Erythroblast (primary cell): Measurements from ENCODE around the gene SLC6A7.
"Not testable (repeated sequence)": the region's sequence is repeated elsewhere in the genome, so short reads cannot be mapped to it uniquely, and the experiment has no call there.

ENCODE experiments used
- DNase-seq, 2 experiments: peaks; one replicate each; lab custom pipeline; 2025; lab: John Stamatoyannopoulos, UW
- GATA1 ChIP-seq: IDR thresholded peaks from 2 replicates; pipeline ENCODE4 v1.6.1; 2011; ENCODE audit warnings: low read depth, mild to moderate bottlenecking, control low read depth, low read length, moderate library complexity
- POLR2A ChIP-seq: IDR thresholded peaks from 2 replicates; pipeline ENCODE4 v1.6.1; 2011; ENCODE audit warnings: mild to moderate bottlenecking, low read length

SLC6A7 gene

DNA sequence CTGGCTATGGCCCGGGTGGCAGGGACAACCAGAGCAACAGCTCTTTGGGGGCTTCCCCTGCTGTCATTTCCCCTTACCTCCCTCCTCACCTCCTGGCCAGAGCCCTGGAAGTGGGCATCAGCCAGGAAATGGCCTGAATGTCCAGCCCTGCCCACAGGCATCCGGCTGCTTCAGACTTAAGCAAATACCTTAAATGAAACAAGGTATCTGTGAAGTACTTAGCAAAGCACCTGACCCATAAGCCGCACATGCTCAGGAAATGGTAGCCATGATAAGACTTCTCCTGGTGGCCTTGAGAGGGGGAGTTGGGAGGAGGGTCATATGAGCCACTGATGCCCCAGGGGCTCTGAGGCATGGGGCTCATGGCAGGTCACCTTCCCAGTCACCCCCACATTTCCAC is 55.9 kb downstream of the SLC6A7 start:
- TF ChIP-seq POLR2A (no peak), GATA1 (no peak)
- DNase-seq = no peak

GRCh38 chr5:150246429-150246828 is 56.6 kb downstream of the SLC6A7 start:
- no peak for TF ChIP-seq GATA1
- no peak for TF ChIP-seq POLR2A
- DNase-seq = no peak

GRCh38 chr5:150246835-150247234 is 57.0 kb downstream of the SLC6A7 start:
- DNase-seq = no peak
- no peak for TF ChIP-seq POLR2A
- TF ChIP-seq GATA1 = no peak

- no peak for DNase-seq
- TF ChIP-seq GATA1 (no peak), POLR2A (no peak)
Measured at GRCh38 chr5:150247726-150248125, 57.9 kb downstream of the SLC6A7 start.

DNA sequence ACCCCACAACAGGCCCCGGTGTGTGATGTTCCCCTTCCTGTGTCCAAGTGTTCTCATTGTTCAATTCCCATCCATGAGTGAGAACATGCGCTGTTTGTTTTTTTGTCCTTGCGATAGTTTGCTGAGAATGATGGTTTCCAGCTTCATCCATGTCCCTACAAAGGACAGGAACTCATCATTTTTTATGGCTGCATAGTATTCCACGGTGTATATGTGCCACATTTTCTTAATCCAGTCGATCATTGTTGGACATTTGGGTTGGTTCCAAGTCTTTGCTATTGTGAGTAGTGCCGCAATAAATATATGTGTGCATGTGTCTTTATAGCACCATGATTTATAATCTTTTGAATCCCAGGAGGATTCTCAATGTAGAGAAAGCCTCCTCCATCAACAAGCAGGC is 58.6 kb downstream of the SLC6A7 start:
- not testable (repeated sequence) for DNase-seq

DNA sequence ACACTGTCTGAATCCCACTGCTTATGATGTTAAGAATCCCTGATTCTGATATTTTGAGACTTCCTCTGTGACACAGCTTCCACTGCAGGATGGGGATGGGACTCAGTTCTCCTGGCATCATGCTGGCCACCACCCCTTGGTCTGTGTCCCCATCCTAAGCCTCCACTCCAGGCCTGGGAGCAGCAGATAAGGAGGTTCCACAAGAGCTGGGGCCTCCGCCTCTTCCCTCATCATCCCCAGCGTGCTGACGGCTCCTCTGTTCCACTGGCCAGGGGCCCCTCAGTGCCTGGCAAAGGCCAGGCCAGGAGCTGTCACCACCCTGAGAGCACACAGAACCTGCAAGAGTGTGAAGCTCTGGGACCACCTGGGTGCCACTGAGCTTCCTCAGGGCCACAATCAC is 59.1 kb downstream of the SLC6A7 start:
- peak in 1 of 2 experiments; percentile 18 for DNase-seq
- TF ChIP-seq POLR2A (no peak), GATA1 (no peak)

DNA sequence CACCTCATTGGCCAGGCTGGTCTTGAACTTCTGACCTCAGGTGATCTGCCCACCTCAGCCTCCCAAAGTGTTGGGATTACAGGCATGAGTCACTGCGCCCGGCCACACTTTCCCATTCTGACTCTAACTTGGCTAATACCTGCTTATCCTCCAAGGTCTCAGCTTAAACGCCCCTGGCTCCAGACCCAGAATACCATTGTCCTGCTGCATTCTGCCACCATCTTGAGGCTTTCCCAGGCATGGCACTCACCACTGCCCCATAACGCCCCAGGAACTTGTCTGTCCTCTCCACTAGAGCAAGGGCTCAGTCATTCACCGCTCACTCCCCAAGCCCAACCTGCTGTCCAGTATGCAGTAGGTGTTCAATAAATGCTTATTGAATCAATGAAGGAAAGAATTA is 59.9 kb downstream of the SLC6A7 start:
- TF ChIP-seq POLR2A = no peak
- no peak for DNase-seq

GRCh38 chr5:150251504-150251903 is 61.6 kb downstream of the SLC6A7 start:
- no peak for DNase-seq
- TF ChIP-seq GATA1 (no peak), POLR2A (no peak)

DNA sequence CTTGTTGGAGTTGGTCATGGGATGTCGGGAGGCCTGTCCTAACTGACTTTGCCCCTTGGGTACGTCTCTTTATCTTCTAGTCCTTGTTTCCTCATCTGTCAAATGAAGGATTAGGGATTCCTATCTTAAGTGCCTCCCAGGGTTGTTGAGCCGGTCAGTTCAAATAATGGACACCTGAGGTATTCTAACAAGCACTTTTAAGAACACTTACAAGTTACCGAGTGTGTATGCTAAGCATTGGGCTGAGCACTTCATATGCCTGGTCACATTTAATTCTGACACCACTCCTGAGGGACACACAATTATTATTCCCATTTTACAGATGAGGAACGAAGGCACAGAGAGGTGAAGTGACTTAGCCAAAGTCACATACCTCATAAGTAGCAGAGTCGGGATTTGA is 62.6 kb downstream of the SLC6A7 start:
- TF ChIP-seq POLR2A = no peak
- TF ChIP-seq GATA1 = no peak
- no peak for DNase-seq

DNA sequence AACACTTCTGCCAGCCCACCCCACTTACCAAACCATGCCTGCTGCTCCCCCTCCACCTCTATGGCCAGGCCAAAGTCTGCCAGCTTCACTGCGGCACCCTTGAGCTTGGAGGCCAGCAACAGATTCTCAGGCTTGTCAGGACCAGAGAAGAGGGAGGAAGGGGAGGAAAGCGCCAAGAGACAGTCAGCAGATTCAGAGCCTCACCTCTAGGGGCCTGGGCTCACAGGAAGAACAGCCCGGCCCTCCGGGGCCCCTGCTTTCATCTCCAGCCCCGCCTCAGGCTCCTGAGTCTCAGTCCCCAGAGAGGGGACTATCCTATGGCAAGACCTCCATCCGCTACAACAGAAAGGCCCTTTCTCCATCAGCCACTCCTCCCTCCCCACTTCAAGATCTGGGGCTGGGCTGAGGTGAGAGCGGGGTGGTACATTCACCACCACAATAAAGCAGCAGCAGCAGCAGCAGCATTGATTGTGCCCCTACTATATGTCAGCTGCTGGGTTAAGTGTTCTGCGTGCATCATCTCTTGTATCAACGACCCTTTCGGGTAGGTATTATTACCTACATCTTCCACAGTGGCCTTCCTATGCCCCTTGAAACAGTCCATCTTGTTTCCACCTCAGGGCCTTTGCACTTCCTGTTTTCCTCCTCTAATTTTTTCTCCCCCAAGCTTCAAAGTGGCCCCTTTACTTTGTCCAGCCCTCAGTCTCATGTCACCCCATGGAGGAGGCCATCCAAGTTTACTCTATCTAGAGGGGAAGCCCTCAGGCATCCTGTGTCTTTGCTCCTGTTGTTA is 63.8 kb downstream of the SLC6A7 start:
- DNase-seq = no peak
- TF ChIP-seq GATA1 = no peak
- TF ChIP-seq POLR2A = no peak

DNA sequence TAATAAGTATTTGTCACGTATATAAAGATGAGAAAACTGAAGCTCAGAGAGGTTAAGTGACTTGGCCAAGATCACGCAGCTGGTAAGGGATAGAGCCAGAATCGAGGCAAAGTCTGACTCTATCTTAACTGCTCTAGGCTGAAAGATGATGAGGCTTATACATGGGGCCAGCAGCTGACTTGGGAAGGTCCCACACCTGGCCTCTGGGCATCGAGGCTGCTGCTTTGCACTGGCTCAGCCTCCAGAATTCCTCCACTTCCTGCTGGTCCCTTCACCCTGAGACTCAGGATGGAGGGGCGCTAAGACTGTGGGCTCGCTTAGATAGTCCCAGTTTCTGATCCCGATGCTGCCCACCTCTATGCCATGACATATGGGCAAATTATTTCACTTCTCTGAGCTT is 64.5 kb downstream of the SLC6A7 start:
- TF ChIP-seq POLR2A = no peak
- no peak for TF ChIP-seq GATA1
- no peak for DNase-seq

GRCh38 chr5:150254774-150255173 is 64.9 kb downstream of the SLC6A7 start:
- TF ChIP-seq POLR2A (no peak), GATA1 (no peak)
- no peak for DNase-seq

- TF ChIP-seq GATA1 (no peak), POLR2A (no peak)
- no peak for DNase-seq
Measured at GRCh38 chr5:150255659-150256409, 66.0 kb downstream of the SLC6A7 start.

GRCh38 chr5:150256410-150257064 is 66.7 kb downstream of the SLC6A7 start:
- DNase-seq = no peak
- TF ChIP-seq POLR2A = no peak
